ENCODE data around the gene BTBD18. TPM values are rescaled to one million over a fixed set of nuclear protein-coding genes. Genes with fewer than 3 reads are reported as not detected.

The BTBD18 gene
- total and polyA plus RNA-seq, 2 of the 13 experiments (the other 11 are each of a cell fraction or from before 2014, with no cell fraction given): not detected

DNA sequence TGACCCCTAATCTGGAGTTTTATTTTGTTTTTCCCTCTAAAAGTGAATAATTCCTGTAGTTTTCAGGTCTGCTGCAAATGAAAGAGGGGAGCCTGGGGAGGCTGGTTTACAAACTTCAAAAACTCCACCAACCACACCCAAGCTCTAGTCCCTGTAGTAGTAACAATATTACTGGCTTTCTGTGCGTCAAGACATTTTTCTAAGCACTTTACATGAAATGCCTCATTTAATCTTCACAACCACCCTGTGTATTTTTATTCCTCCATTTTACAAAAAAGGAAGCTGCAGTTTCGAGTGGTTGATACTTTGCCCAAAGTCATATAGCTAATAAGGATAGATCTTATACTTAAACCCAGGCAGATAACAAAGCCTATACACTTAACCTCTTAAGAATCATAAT is 33.5 kb upstream of the BTBD18 start:
- TF ChIP-seq ZNF878 (CRISPR knock-in tag; IDR thresholded peaks at IDR 0.05) (no peak), ZNF138 (CRISPR knock-in tag; IDR thresholded peaks at IDR 0.05; ENCODE audit: low read depth) (no peak), ZNF773 (CRISPR knock-in tag; IDR thresholded peaks at IDR 0.05; ENCODE audit: borderline replicate concordance) (no peak), MED1 (CRISPR knock-in tag; IDR thresholded peaks at IDR 0.05) (no peak), RARG (CRISPR knock-in tag; IDR thresholded peaks at IDR 0.05; ENCODE audit: low read depth) (no peak), ARNT2 (CRISPR knock-in tag; IDR thresholded peaks at IDR 0.05; ENCODE audit: low read depth) (no peak), KDM4B (CRISPR knock-in tag; IDR thresholded peaks at IDR 0.05) (no peak), MZF1 (CRISPR knock-in tag; IDR thresholded peaks at IDR 0.05; ENCODE audit: borderline replicate concordance) (no peak), NR2F1 (CRISPR knock-in tag; IDR thresholded peaks at IDR 0.05) (no peak), SMAD9 (CRISPR knock-in tag; IDR thresholded peaks at IDR 0.05) (no peak), HNF4A (CRISPR knock-in tag; IDR thresholded peaks at IDR 0.05) (no peak), ZFY (CRISPR knock-in tag; IDR thresholded peaks at IDR 0.05) (no peak), SMC3 (IDR thresholded peaks at IDR 0.05; ENCODE audit: low read length) (no peak), ZC3H13 (CRISPR knock-in tag; IDR thresholded peaks at IDR 0.05) (no peak), ZNF251 (CRISPR knock-in tag; IDR thresholded peaks at IDR 0.05) (no peak), NFYC (CRISPR knock-in tag; IDR thresholded peaks at IDR 0.05) (no peak), ZNF510 (CRISPR knock-in tag; IDR thresholded peaks at IDR 0.05; ENCODE audit: low read depth) (no peak), ZNF724P (CRISPR knock-in tag; IDR thresholded peaks at IDR 0.05; ENCODE audit: borderline replicate concordance) (no peak)
- TF ChIP-seq, protein P1, sequence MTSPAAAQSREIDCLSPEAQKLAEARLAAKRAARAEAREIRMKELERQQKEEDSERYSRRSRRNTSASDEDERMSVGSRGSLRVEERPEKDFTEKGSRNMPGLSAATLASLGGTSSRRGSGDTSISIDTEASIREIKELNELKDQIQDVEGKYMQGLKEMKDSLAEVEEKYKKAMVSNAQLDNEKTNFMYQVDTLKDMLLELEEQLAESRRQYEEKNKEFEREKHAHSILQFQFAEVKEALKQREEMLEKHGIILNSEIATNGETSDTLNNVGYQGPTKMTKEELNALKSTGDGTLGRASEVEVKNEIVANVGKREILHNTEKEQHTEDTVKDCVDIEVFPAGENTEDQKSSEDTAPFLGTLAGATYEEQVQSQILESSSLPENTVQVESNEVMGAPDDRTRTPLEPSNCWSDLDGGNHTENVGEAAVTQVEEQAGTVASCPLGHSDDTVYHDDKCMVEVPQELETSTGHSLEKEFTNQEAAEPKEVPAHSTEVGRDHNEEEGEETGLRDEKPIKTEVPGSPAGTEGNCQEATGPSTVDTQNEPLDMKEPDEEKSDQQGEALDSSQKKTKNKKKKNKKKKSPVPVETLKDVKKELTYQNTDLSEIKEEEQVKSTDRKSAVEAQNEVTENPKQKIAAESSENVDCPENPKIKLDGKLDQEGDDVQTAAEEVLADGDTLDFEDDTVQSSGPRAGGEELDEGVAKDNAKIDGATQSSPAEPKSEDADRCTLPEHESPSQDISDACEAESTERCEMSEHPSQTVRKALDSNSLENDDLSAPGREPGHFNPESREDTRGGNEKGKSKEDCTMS (CRISPR knock-in tag; conservative IDR thresholded peaks at IDR 0.05): no peak
- TF ChIP-seq, protein P2, sequence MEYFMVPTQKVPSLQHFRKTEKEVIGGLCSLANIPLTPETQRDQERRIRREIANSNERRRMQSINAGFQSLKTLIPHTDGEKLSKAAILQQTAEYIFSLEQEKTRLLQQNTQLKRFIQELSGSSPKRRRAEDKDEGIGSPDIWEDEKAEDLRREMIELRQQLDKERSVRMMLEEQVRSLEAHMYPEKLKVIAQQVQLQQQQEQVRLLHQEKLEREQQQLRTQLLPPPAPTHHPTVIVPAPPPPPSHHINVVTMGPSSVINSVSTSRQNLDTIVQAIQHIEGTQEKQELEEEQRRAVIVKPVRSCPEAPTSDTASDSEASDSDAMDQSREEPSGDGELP (IDR thresholded peaks at IDR 0.05; ENCODE audit: borderline replicate concordance, low read depth): no peak
- ATAC-seq (no peak), DNase-seq (ENCODE audit: low spot score) (no peak), FAIRE-seq (no peak)
- Histone ChIP-seq H3K9ac (ENCODE audit: insufficient read depth, low read depth, low read length) (no peak overlapping the region), H3K9me3 (ENCODE audit: low read length) (no peaks in the 10 kb centered on the region), H2AFZ (ENCODE audit: low read length) (no peak overlapping the region), H3K4me3 (replicated peaks in 1 of 3; ENCODE audit: insufficient read depth in 1 of 3, low read depth in 2 of 3, low read length in 3 of 3) (no peak overlapping the region), H3K36me3 (replicated peaks in 1 of 2; ENCODE audit: control insufficient read depth in 1 of 2, insufficient read depth in 2 of 2, low read length in 2 of 2) (peaks cover 3 to 4% of the 10 kb centered on the region in 2 experiments; a peak in 2 of 5 replicates), H3K27ac (ENCODE audit: extremely low read length, insufficient read depth, low read length) (no peak overlapping the region), H3K4me2 (ENCODE audit: low read depth, low read length) (no peak overlapping the region), H3K27me3 (ENCODE audit: control insufficient read depth in 1 of 2, insufficient read depth in 2 of 2, low read length in 2 of 2) (no peaks in the 10 kb centered on the region), H3K4me1 (ENCODE audit: insufficient read depth, low read length) (peaks cover 97% of the 10 kb centered on the region), H4K20me1 (ENCODE audit: insufficient read depth, low read length) (peaks cover 29% of the 10 kb centered on the region), H3K79me2 (ENCODE audit: insufficient read depth, low read length) (peaks cover 96% of the 10 kb centered on the region)
- CTCF ChIA-PET (ENCODE audit: low intra/inter-chr PET ratio, low total read pairs): no interaction called here
- in situ Hi-C loops (cut with HindIII; ENCODE audit: extremely low pct_ligation_motif_present, low pct_unique_long_range_greater_than_20kb): no loop called here
- POLR2A ChIA-PET: interaction anchor here (1.3 kb wide), 1 partner anchor 9 kb away, joined by 4 read pairs; no protein-coding TSS in a partner anchor
- intact Hi-C loops (cut with micrococcal nuclease; ENCODE audit: unreplicated experiment): no loop called here
- BruUV-seq (replicated peaks): no TSS peak
- 94% methylated on average over 2 of the region's 2 CpGs for WGBS (ENCODE audit: low lambda C conversion rate)

All from HepG2 (cell line).